ENCODE results near the gene LOXL3.

Gene LOXL3

DNA sequence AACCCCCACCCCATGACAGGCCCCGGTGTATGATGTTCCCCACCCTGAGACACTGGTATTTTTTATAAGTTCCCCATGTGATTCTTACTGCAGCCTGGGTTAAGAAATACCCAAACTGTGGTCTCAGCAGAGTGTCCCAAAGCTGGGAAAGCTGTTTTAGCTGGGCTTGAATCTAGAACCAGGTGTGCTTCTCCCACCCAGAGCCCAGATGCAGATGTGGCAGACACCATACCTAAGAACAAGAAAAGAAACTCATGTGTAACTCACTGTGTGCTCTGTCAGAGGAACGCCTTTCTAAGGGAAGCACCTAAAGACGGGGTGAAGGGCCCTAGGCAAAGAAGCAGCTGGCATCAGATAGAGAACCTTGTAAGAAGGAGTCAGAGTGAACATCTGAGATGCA is 24.7 kb upstream of the LOXL3 start:
- TF ChIP-seq CTCF (IDR thresholded peaks at IDR 0.05; ENCODE audit: poor library complexity, severe bottlenecking): no peak
- Histone ChIP-seq H3K27me3 (ENCODE audit: insufficient read depth, poor library complexity, severe bottlenecking) (no peaks in the 10 kb centered on the region), H3K9me3 (ENCODE audit: severe bottlenecking) (no peaks in the 10 kb centered on the region), H3K36me3 (ENCODE audit: low read depth) (no peaks in the 10 kb centered on the region), H3K4me3 (ENCODE audit: severe bottlenecking) (no peak overlapping the region), H3K27ac (ENCODE audit: poor library complexity, severe bottlenecking) (no peak overlapping the region), H3K4me1 (ENCODE audit: insufficient read depth, poor library complexity, severe bottlenecking) (peaks cover 10% of the 10 kb centered on the region)
- no peak for DNase-seq (ENCODE audit: low spot score)
- no peak for ATAC-seq (ENCODE audit: low read depth)

GRCh38 chr2:74577448-74577847 is 23.7 kb upstream of the LOXL3 start:
- DNase-seq (ENCODE audit: low spot score): no peak
- H3K27me3 ChIP-seq (ENCODE audit: insufficient read depth, poor library complexity, severe bottlenecking): no peaks in the 10 kb centered on the region
- ATAC-seq (ENCODE audit: low read depth): no peak
- no peak overlapping the region for H3K4me3 ChIP-seq (ENCODE audit: severe bottlenecking)
- TF ChIP-seq CTCF (IDR thresholded peaks at IDR 0.05; ENCODE audit: poor library complexity, severe bottlenecking): no peak
- no peaks in the 10 kb centered on the region for H3K36me3 ChIP-seq (ENCODE audit: low read depth)
- H3K27ac ChIP-seq (ENCODE audit: poor library complexity, severe bottlenecking): no peak overlapping the region
- H3K4me1 ChIP-seq (ENCODE audit: insufficient read depth, poor library complexity, severe bottlenecking): peaks cover 14% of the 10 kb centered on the region
- H3K9me3 ChIP-seq (ENCODE audit: severe bottlenecking): no peaks in the 10 kb centered on the region

DNA sequence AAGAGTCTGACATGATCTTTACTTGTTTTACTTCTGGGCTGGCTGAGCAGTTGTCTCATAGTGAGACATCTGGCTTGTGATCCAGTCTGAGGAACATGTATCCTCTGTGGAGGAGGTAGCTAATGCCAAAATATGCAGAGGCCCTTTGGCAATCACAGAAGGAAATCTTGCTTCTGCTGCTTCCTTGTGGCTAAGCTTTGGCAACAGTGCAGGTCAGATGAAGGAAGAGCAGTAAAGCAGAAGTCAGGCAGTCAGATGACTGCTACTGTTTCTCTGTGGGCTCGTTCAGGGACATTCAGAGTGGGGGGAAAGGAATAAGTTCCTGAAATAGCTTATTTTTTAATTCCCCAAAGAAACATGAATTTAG is 23.1 kb upstream of the LOXL3 start:
- Histone ChIP-seq H3K4me3 (ENCODE audit: severe bottlenecking) (no peak overlapping the region), H3K36me3 (ENCODE audit: low read depth) (no peaks in the 10 kb centered on the region), H3K27ac (ENCODE audit: poor library complexity, severe bottlenecking) (no peak overlapping the region), H3K27me3 (ENCODE audit: insufficient read depth, poor library complexity, severe bottlenecking) (no peaks in the 10 kb centered on the region), H3K4me1 (ENCODE audit: insufficient read depth, poor library complexity, severe bottlenecking) (peaks cover 14% of the 10 kb centered on the region), H3K9me3 (ENCODE audit: severe bottlenecking) (no peaks in the 10 kb centered on the region)
- ATAC-seq (ENCODE audit: low read depth) (no peak), DNase-seq (ENCODE audit: low spot score) (no peak)
- TF ChIP-seq CTCF (IDR thresholded peaks at IDR 0.05; ENCODE audit: poor library complexity, severe bottlenecking): no peak

DNA sequence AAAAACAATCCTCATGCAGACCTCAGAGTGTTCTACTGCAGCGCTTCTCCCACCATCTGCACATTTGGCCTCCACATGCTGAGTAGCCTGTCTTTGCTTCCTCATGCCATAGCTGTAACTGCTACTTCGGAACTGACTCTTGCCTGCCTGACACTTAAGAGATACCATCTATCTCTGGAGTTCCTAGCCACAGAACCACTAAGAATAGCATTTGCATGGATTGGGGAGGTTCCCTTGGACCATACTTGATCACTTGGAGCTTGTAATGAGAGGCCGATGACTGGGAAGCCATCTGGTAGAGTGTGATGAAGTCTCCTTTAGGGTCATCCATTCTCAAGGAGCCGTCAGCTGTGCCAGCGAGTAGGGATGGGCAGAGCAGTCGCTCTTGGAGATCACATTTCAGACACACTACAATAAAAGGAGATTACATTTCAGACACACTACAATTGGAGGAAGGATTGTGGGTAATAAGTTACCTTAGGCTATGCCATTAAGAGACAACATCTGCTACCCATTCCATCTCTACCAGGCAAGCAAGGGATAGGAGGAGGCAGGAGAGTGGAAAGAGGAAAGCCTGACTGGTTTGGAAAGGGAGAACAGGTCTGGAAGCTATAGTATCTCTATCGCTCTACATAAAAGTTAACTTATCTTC is 22.6 kb upstream of the LOXL3 start:
- Histone ChIP-seq H3K9me3 (ENCODE audit: severe bottlenecking) (no peaks in the 10 kb centered on the region), H3K27me3 (ENCODE audit: insufficient read depth, poor library complexity, severe bottlenecking) (no peaks in the 10 kb centered on the region), H3K4me1 (ENCODE audit: insufficient read depth, poor library complexity, severe bottlenecking) (peaks cover 14% of the 10 kb centered on the region), H3K36me3 (ENCODE audit: low read depth) (no peaks in the 10 kb centered on the region), H3K27ac (ENCODE audit: poor library complexity, severe bottlenecking) (no peak overlapping the region), H3K4me3 (ENCODE audit: severe bottlenecking) (no peak overlapping the region)
- ATAC-seq (ENCODE audit: low read depth): no peak
- DNase-seq (ENCODE audit: low spot score): no peak
- no peak for TF ChIP-seq CTCF (IDR thresholded peaks at IDR 0.05; ENCODE audit: poor library complexity, severe bottlenecking)

- no peaks in the 10 kb centered on the region for H3K36me3 ChIP-seq (ENCODE audit: low read depth)
- H3K27ac ChIP-seq (ENCODE audit: poor library complexity, severe bottlenecking): peak overlapping the region; percentile 89
- H3K4me1 ChIP-seq (ENCODE audit: insufficient read depth, poor library complexity, severe bottlenecking): peaks cover 14% of the 10 kb centered on the region
- no peaks in the 10 kb centered on the region for H3K27me3 ChIP-seq (ENCODE audit: insufficient read depth, poor library complexity, severe bottlenecking)
- H3K9me3 ChIP-seq (ENCODE audit: severe bottlenecking): no peaks in the 10 kb centered on the region
- H3K4me3 ChIP-seq (ENCODE audit: severe bottlenecking): no peak overlapping the region
- no peak for TF ChIP-seq CTCF (IDR thresholded peaks at IDR 0.05; ENCODE audit: poor library complexity, severe bottlenecking)
- ATAC-seq (ENCODE audit: low read depth) (no peak), DNase-seq (ENCODE audit: low spot score) (no peak)
Measured at GRCh38 chr2:74575320-74575719, 21.6 kb upstream of the LOXL3 start.
